Heart left ventricle (tissue), 16 donors: Measurements from ENCODE around the gene RAB17. TPM values are rescaled to one million over a fixed set of nuclear protein-coding genes. Genes with fewer than 3 reads are reported as not detected.

Experiments used
- ATAC-seq, 4 donors: fragments of 200-7000 bp; cut with Tn5 transposase; one replicate each; pipeline ENCODE4 v1.9.1; 2020 to 2022; ENCODE audit warnings: moderate library complexity in 4 of 4, mild to moderate bottlenecking in 3 of 4, moderate number of reproducible peaks in 1 of 4
- DNase-seq, 5 donors: peaks; one replicate each; pipeline ENCODE4 v3.0.0-alpha.2; 2020
- H3K27ac ChIP-seq, 12 donors: fragments of 200-600 bp; sonication (generic) in 4 of 12; one replicate each; pipeline versions ENCODE4 v1.5.0 to v1.8.0; 2016 to 2022; ENCODE audit warnings: mild to moderate bottlenecking in 2 of 12
- H3K27me3 ChIP-seq, 9 donors: fragments of 200-600 bp; sonication (generic) in 2 of 9; one replicate each; pipeline versions ENCODE4 v1.5.1 to v1.8.0; 2016 to 2022; ENCODE audit warnings: mild to moderate bottlenecking in 3 of 9
- H3K36me3 ChIP-seq, 9 donors: fragments of 200-600 bp; sonication (generic) in 2 of 9; one replicate each; pipeline versions ENCODE4 v1.5.0 to v1.8.0; 2018 to 2022; ENCODE audit warnings: mild to moderate bottlenecking in 2 of 9
- H3K4me1 ChIP-seq, 12 donors: fragments of 200-600 bp; sonication (generic) in 4 of 12; one replicate each; pipeline versions ENCODE4 v1.5.0 to v1.8.0; 2016 to 2022; ENCODE audit warnings: mild to moderate bottlenecking in 3 of 12
- H3K4me3 ChIP-seq, 12 donors: fragments of 200-600 bp; sonication (generic) in 4 of 12; one replicate each; pipeline versions ENCODE4 v1.5.0 to v1.8.0; 2017 to 2022; ENCODE audit warnings: mild to moderate bottlenecking in 9 of 12, moderate library complexity in 4 of 12
- H3K9me3 ChIP-seq, 12 donors: fragments of 200-600 bp; sonication (generic) in 4 of 12; one replicate each; pipeline versions ENCODE4 v1.5.0 to v1.8.0; 2016 to 2022; ENCODE audit warnings: mild to moderate bottlenecking in 1 of 12
- CTCF ChIP-seq, 12 donors: fragments of 200-600 bp; sonication (generic) in 4 of 12; IDR thresholded peaks; one replicate each; pipeline versions ENCODE4 v1.5.0 to v1.8.0; 2018 to 2022; ENCODE audit warnings: antibody characterized with exemption in 12 of 12, mild to moderate bottlenecking in 5 of 12
- POLR2A ChIP-seq, 2 donors: fragments of 450-650 bp; IDR thresholded peaks; one replicate each; pipeline ENCODE4 v1.6.1; 2017; ENCODE audit warnings: antibody characterized with exemption in 2 of 2, mild to moderate bottlenecking in 2 of 2, moderate library complexity in 2 of 2
- WGBS, 4 donors: extraction: QIAGEN DNeasy Blood & Tissue Kit in 2 of 4; methylation state at CpG; one replicate each; pipeline versions ENCODE4 v1.1.5 to v1.1.7; 2013 to 2018; 5-methylcytosine and 5-hydroxymethylcytosine counted together
- intact Hi-C, 10 donors: fragments of 100-400 bp; cut with DNase I; formaldehyde crosslinking; loops; one replicate each; pipeline versions ENCODE4 v1.11.1 to v1.14.2; 2022
- polyA plus RNA-seq, 2 donors: library from polyadenylated mRNA; stranded (reverse); fragments of 200-250 nt; gene quantifications; one replicate each; pipeline ENCODE4 v1.2.3, GENCODE V29; 2013
- total RNA-seq, 9 donors: library from RNA; depleted of rRNA in 2 of 9; stranded (reverse); fragments of >200 nt in 2 of 9; fragmentation: NEBNext Ultra II Directional in 3 of 9; extraction: Animal tissue kit (Norgen Biotek cat#: 25700) in 3 of 9; gene quantifications; one replicate each; pipeline versions ENCODE4 v1.1.0 to v1.2.4, GENCODE V29; 2016 to 2023
- donor health status: ischemic (EF 13 %, LVEDD 7.1; RV severe dilation, severe dysfunction).
- donor health status: healthy with polysubstance abuse.
- donor health status: DM: no; HTN: yes; CAD: no.
- donor health status: DM: no; HTN: no; CAD: no.
- donor health status: ischemic (EF 25% LVEDD 6.9; RV normal size, moderate dysfunction).
- donor health status: ischemic (EF 25% LVEDD 5.7; RV mildly dilated, moderate dysfunction).
- donor health status: healthy.
- donor health status: DM: yes; HTN: yes; CAD: no.
- donor health status: ischemic (EF 35%, LVEDD 5.7; RV mildly dilated, moderate dysfunction).
- donor health status: nonischemic (EF 11% LVEDD 7.7; RV severe dilation, severe dysfunction).
- donor health status: DM: yes; HTN: yes; CAD: no.
- donor health status: PGD.
- donor health status: ischemic (EF 29% LVEDD 5.4; RV normal size, mild dysfunction).
- donor health status: nonischemic (EF 23%, LVEDD 6.1; RV moderate dilation, normal function).

Gene RAB17
- total and polyA plus RNA-seq, 11 donors, result 1.1 to 7.3 (median 3.7) TPM

DNA sequence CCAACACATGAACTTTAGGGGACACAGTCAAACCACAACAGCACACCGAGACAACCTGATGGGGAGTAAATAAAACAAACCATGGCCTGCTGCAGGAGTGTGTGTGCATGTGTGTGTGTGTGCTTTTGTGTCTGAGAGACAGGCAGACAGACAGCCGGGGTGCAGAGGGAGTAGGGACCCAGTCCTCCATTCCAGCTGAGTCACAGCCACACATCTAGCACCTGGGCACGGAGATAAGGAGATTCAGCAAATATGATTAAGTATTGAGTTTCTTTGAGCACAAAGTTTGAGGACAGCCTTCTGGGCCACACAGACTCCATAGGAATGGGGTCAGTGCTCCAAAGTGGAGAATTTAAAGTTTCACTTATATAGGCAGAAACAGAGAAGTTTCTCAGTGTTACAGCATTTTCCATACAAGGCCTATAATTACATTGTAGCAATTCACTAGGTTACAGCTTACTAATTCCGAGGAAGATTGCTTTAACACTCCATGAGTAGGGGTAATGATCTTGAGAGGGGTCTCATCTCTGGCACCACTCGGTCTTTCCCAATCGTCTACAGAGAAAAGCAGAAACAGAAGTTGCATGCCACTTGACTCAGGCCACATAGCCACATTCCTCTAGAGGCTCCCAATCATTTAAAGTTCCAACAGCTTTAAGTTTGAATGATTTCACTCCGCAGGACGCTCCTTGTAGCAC lies 55.0 kb downstream of the RAB17 start:
- Histone ChIP-seq H3K27me3 (no peaks in the 10 kb centered on the region), H3K36me3 (peaks cover 0 to 9% (median 0%) of the 10 kb centered on the region in 9 donors), H3K4me1 (peaks cover 0 to 11% (median 7%) of the 10 kb centered on the region in 12 donors), H3K27ac (no peak overlapping the region), H3K4me3 (no peak overlapping the region), H3K9me3 (no peaks in the 10 kb centered on the region)
- no peak for DNase-seq
- no peak for ATAC-seq
- WGBS, 4 donors, result 91 to 95% (median 93%) methylated on average over 8 of the region's 8 CpGs
- TF ChIP-seq CTCF (IDR thresholded peaks at IDR 0.05), result no peak
- no peak for TF ChIP-seq POLR2A (IDR thresholded peaks at IDR 0.05)
- intact Hi-C loops, result no loop called here

GRCh38 chr2:237534380-237534779 lies 56.2 kb downstream of the RAB17 start:
- intact Hi-C loops, result no loop called here
- no peak overlapping the region for H3K4me3 ChIP-seq
- TF ChIP-seq POLR2A (IDR thresholded peaks at IDR 0.05) (no peak), CTCF (IDR thresholded peaks at IDR 0.05) (no peak)
- peaks cover 0 to 11% (median 0%) of the 10 kb centered on the region in 9 donors for H3K36me3 ChIP-seq
- H3K4me1 ChIP-seq, result no peaks in the 10 kb centered on the region
- DNase-seq (no peak), ATAC-seq (no peak)
- no peaks in the 10 kb centered on the region for H3K9me3 ChIP-seq
- H3K27me3 ChIP-seq, result no peaks in the 10 kb centered on the region
- no peak overlapping the region for H3K27ac ChIP-seq
- WGBS, 4 donors, result 95 to 100% (median 100%) methylated on average over 1 of the region's 1 CpG

DNA sequence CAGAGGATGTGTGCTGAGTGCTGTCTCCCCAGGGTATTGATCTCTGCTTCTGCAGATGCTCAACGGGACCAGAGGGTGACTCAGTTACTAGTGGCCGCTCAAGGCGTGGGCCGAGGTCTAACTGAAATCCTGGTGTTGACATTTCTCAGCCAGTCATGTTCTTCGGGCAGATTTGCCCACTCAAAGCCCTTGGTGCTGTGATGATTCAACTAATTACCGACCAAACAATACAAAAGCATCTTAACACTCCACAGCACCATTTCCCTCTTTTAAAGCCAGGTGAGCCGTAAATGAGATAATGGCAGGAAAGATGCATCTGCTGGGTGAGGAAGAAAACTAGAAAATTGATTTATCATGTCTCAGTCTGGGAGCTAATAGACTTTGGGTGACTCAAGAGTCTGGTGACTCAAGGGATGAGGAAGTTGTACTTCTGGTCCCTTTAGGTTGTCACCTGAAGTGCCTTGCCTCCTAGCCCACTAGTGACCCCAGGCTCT lies 56.8 kb downstream of the RAB17 start:
- no peak for ATAC-seq
- DNase-seq, result no peak
- no peaks in the 10 kb centered on the region for H3K4me1 ChIP-seq
- H3K9me3 ChIP-seq, result no peaks in the 10 kb centered on the region
- WGBS, 4 donors, result 89 to 90% (median 90%) methylated on average over 7 of the region's 7 CpGs
- H3K27me3 ChIP-seq, result no peaks in the 10 kb centered on the region
- H3K4me3 ChIP-seq, result no peak overlapping the region
- H3K36me3 ChIP-seq, result peaks cover 0 to 13% (median 0%) of the 10 kb centered on the region in 9 donors
- H3K27ac ChIP-seq, result no peak overlapping the region
- intact Hi-C loops, result no loop called here
- TF ChIP-seq POLR2A (IDR thresholded peaks at IDR 0.05), result no peak
- TF ChIP-seq CTCF (IDR thresholded peaks at IDR 0.05), result no peak

DNA sequence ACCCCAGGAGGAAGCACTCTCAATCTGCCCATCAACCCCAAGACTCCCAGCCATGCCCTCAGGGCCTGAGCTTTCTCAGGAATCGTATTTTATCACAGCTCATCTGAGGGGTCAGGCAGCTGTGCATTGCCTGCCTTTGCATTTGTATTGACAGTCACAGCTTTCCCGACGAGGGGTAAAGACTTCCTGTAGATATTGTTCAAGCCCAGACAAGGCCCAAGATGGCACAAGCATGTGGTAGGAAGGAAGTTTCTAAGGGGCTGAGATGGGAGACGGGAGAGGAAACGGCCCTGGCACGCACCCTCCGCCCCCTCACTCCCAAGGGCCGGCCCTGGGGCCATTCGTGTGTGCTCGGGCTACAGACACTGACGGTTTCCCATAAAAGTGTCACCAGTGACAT lies 58.4 kb downstream of the RAB17 start:
- Histone ChIP-seq H3K27me3 (no peaks in the 10 kb centered on the region), H3K4me3 (no peak overlapping the region), H3K9me3 (no peaks in the 10 kb centered on the region), H3K4me1 (no peaks in the 10 kb centered on the region), H3K27ac (no peak overlapping the region), H3K36me3 (peaks cover 0 to 17% (median 8%) of the 10 kb centered on the region in 9 donors)
- intact Hi-C loops, result no loop called here
- no peak for TF ChIP-seq POLR2A (IDR thresholded peaks at IDR 0.05)
- no peak for TF ChIP-seq CTCF (IDR thresholded peaks at IDR 0.05)
- WGBS, 4 donors, result 64 to 68% (median 66%) methylated on average over 11 of the region's 11 CpGs
- DNase-seq (no peak), ATAC-seq (no peak)
